ENCODE results near the gene CCNK.

The CCNK gene

GRCh38 chr14:99475179-99475578, 6.0 kb upstream of the CCNK start:
- H3K9ac ChIP-seq (ENCODE audit: low read length) = no peak overlapping the region
- H3K4me2 ChIP-seq (ENCODE audit: low read length) = no peak overlapping the region
- peaks cover 6% of the 10 kb centered on the region for H4K20me1 ChIP-seq (ENCODE audit: insufficient read depth, low read length)
- no peaks in the 10 kb centered on the region for H3K9me3 ChIP-seq (ENCODE audit: low read length)
- peaks cover 15% of the 10 kb centered on the region for H3K4me1 ChIP-seq (ENCODE audit: insufficient read depth, low read length, severe bottlenecking)
- no peak overlapping the region for H3K4me3 ChIP-seq (ENCODE audit: low read depth, low read length, poor library complexity, severe bottlenecking)
- H3K9me2 ChIP-seq (ENCODE audit: low read depth, low read length) = no peaks in the 10 kb centered on the region
- TF ChIP-seq EZH2 (IDR thresholded peaks at IDR 0.05; ENCODE audit: borderline replicate concordance, low read length) (no peak), CTCF (IDR thresholded peaks at IDR 0.05; ENCODE audit: low read length) (no peak)
- peaks cover 72% of the 10 kb centered on the region for H3K79me2 ChIP-seq (ENCODE audit: insufficient read depth, low read length)
- H2AFZ ChIP-seq (ENCODE audit: low read length) = no peak overlapping the region
- no peaks in the 10 kb centered on the region for H3F3A ChIP-seq (ENCODE audit: insufficient read depth, low read length)
- H3K27me3 ChIP-seq (ENCODE audit: insufficient read depth, low read length) = no peaks in the 10 kb centered on the region
- H3K27ac ChIP-seq (ENCODE audit: low read depth, low read length, poor library complexity, severe bottlenecking) = no peak overlapping the region
- H3K36me3 ChIP-seq (ENCODE audit: insufficient read depth, low read length) = no peaks in the 10 kb centered on the region; the same call in 1 of the 2 replicates

- H2AFZ ChIP-seq (ENCODE audit: low read length) = no peak overlapping the region
- H3F3A ChIP-seq (ENCODE audit: insufficient read depth, low read length) = no peaks in the 10 kb centered on the region
- H3K9me2 ChIP-seq (ENCODE audit: low read depth, low read length) = no peaks in the 10 kb centered on the region
- no peak overlapping the region for H3K27ac ChIP-seq (ENCODE audit: low read depth, low read length, poor library complexity, severe bottlenecking)
- no peak overlapping the region for H3K9ac ChIP-seq (ENCODE audit: low read length)
- peaks cover 15% of the 10 kb centered on the region for H3K4me1 ChIP-seq (ENCODE audit: insufficient read depth, low read length, severe bottlenecking)
- peaks cover 72% of the 10 kb centered on the region for H3K79me2 ChIP-seq (ENCODE audit: insufficient read depth, low read length)
- H3K36me3 ChIP-seq (ENCODE audit: insufficient read depth, low read length) = no peaks in the 10 kb centered on the region; the same call in 1 of the 2 replicates
- H3K4me3 ChIP-seq (ENCODE audit: low read depth, low read length, poor library complexity, severe bottlenecking) = no peak overlapping the region
- H4K20me1 ChIP-seq (ENCODE audit: insufficient read depth, low read length) = peaks cover 6% of the 10 kb centered on the region
- no peaks in the 10 kb centered on the region for H3K9me3 ChIP-seq (ENCODE audit: low read length)
- no peaks in the 10 kb centered on the region for H3K27me3 ChIP-seq (ENCODE audit: insufficient read depth, low read length)
- no peak for TF ChIP-seq EZH2 (IDR thresholded peaks at IDR 0.05; ENCODE audit: borderline replicate concordance, low read length)
- TF ChIP-seq CTCF (IDR thresholded peaks at IDR 0.05; ENCODE audit: low read length) = no peak
- no peak overlapping the region for H3K4me2 ChIP-seq (ENCODE audit: low read length)
Observed at GRCh38 chr14:99475660-99476059, 5.5 kb upstream of the CCNK start.

- Histone ChIP-seq H3K9me3 (ENCODE audit: low read length) (no peaks in the 10 kb centered on the region), H3F3A (ENCODE audit: insufficient read depth, low read length) (no peaks in the 10 kb centered on the region), H4K20me1 (ENCODE audit: insufficient read depth, low read length) (peaks cover 6% of the 10 kb centered on the region), H3K27ac (ENCODE audit: low read depth, low read length, poor library complexity, severe bottlenecking) (no peak overlapping the region), H2AFZ (ENCODE audit: low read length) (no peak overlapping the region), H3K27me3 (ENCODE audit: insufficient read depth, low read length) (no peaks in the 10 kb centered on the region), H3K4me2 (ENCODE audit: low read length) (no peak overlapping the region), H3K79me2 (ENCODE audit: insufficient read depth, low read length) (peaks cover 67% of the 10 kb centered on the region), H3K9me2 (ENCODE audit: low read depth, low read length) (no peaks in the 10 kb centered on the region), H3K36me3 (ENCODE audit: insufficient read depth, low read length) (no peaks in the 10 kb centered on the region; the same call in 1 of the 2 replicates), H3K4me3 (ENCODE audit: low read depth, low read length, poor library complexity, severe bottlenecking) (no peak overlapping the region), H3K9ac (ENCODE audit: low read length) (no peak overlapping the region), H3K4me1 (ENCODE audit: insufficient read depth, low read length, severe bottlenecking) (peaks cover 15% of the 10 kb centered on the region)
- no peak for TF ChIP-seq EZH2 (IDR thresholded peaks at IDR 0.05; ENCODE audit: borderline replicate concordance, low read length)
Observed at GRCh38 chr14:99476864-99477263, 4.3 kb upstream of the CCNK start.

DNA sequence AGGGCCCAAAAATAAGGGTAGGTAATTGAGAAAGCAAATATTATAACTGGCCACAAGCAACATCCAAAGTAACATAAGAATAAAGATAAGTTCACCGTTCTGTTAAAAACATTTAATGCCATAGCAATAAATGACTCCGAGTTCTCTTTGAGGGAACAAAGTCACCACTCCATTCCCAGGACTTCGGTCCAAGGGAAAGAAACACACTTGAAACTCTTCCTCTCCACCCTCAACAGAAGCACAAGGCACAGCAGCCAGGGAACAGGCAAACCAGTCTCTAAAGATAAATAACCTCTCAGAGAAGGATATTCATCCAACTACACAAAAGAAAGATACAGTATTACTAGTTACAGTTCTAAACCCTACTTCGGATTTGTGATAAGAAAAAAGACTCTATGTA, 3.1 kb upstream of the CCNK start:
- Histone ChIP-seq H3K9me2 (ENCODE audit: low read depth, low read length) (no peaks in the 10 kb centered on the region), H3K9ac (ENCODE audit: low read length) (no peak overlapping the region), H3K4me2 (ENCODE audit: low read length) (no peak overlapping the region; the same call in 1 of the 2 replicates), H3K4me1 (ENCODE audit: insufficient read depth, low read length, severe bottlenecking) (peaks cover 27% of the 10 kb centered on the region), H3K36me3 (ENCODE audit: insufficient read depth, low read length) (no peaks in the 10 kb centered on the region; the same call in 1 of the 2 replicates), H3K79me2 (ENCODE audit: insufficient read depth, low read length) (peaks cover 67% of the 10 kb centered on the region), H2AFZ (ENCODE audit: low read length) (no peak overlapping the region), H3F3A (ENCODE audit: insufficient read depth, low read length) (no peaks in the 10 kb centered on the region), H3K27ac (ENCODE audit: low read depth, low read length, poor library complexity, severe bottlenecking) (no peak overlapping the region), H4K20me1 (ENCODE audit: insufficient read depth, low read length) (peaks cover 6% of the 10 kb centered on the region), H3K9me3 (ENCODE audit: low read length) (no peaks in the 10 kb centered on the region), H3K27me3 (ENCODE audit: insufficient read depth, low read length) (no peaks in the 10 kb centered on the region), H3K4me3 (ENCODE audit: low read depth, low read length, poor library complexity, severe bottlenecking) (no peak overlapping the region)
- TF ChIP-seq EZH2 (IDR thresholded peaks at IDR 0.05; ENCODE audit: borderline replicate concordance, low read length) (no peak), CTCF (IDR thresholded peaks at IDR 0.05; ENCODE audit: low read length) (no peak)
